HG03457 (cell line): Measurements from ENCODE around the gene ZCCHC24.

Source experiments
- ATAC-seq: cut with Tn5 transposase; IDR thresholded peaks from one replicate; pipeline ENCODE4 v1.9.1; 2021; ENCODE audit warnings: moderate number of reproducible peaks; ENCODE audit not compliant: unreplicated experiment

The ZCCHC24 gene

DNA sequence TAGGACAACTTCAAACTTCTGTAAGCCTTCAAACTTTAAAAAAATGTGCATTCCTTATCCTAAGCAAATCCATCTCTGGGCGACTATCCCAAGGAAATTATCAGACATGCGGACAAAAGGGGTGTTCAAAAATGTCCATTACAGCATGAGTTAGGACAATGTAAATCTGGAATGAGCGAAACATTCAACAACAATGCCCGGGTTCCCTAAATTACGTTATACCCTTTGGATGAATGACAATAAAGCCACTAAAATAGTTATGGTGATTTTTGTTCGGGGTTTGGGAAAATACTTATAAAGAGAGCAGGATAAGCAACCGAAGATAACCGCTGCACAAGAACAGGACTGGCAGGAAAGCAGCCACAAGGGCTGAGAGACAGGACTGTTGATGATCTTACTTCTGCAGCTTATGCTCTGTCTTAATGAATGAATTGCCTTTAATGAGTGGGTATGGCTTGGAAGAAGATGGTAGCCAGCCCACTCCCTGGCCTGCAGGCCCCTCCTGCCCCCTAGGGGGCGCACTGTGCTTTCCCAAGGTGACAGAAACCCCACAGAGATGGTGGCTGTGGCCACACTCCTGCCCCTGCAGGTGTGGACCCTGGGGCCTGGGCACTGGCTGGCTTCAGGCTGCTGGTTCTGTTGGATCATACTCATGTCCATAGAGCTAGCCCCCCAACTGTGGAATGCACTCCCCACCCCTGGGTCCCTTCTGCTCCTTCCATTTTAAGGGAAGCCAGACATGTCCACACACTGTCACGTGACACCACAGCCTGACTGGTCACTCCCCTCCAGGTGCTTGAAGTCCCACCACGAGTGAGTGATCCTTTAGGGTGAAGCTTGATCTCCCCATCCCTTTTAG is 45.0 kb downstream of the ZCCHC24 start:
- no peak for ATAC-seq

DNA sequence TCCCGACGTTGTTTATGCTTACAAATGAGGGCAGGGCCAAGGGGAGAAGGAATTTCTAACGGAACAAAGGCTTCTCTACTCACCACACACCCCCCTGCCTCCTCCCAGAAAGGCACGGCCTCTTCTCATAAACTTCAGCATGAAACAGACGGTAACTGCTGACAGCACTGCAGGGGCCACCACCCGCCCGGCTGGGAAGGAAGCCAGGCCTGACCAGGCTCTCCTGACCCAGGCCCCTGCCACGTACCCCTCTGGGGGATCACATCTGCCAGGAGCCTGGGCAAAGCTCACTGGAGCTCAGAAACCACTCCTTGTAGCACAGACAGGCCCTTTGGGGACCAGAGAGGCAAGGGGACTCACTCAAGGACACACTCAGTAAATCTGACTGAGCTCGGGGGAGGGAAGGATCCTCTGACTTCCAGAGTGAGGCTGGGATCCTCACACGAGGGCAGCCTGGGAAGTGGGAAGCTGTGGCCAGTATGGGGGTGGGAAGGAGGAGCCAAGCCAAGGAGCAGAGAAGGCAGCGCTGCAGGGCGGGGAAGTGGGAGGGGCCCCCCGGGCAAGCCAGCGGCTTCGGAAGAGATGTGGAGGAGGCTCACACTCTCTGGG is 46.1 kb downstream of the ZCCHC24 start:
- no peak for ATAC-seq

DNA sequence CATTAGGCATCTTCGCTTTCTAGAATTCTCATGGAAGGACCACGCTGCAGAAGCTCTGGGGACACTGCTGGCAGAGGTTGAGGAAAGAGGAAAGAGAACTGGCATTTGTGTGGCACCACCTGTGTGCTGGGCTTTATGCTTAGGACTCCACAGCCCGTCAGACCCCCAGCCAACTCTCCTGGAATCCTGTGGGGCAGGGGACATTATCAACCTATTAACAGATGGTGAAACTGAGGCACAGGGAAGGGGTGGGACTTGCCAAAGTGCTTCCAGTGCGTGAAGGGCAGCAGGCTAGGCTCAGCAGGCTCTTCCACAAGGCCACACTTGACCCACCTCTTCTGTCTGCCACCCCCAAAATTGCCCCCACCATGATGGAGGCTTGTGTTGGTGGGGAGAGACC is 46.8 kb downstream of the ZCCHC24 start:
- ATAC-seq = no peak

DNA sequence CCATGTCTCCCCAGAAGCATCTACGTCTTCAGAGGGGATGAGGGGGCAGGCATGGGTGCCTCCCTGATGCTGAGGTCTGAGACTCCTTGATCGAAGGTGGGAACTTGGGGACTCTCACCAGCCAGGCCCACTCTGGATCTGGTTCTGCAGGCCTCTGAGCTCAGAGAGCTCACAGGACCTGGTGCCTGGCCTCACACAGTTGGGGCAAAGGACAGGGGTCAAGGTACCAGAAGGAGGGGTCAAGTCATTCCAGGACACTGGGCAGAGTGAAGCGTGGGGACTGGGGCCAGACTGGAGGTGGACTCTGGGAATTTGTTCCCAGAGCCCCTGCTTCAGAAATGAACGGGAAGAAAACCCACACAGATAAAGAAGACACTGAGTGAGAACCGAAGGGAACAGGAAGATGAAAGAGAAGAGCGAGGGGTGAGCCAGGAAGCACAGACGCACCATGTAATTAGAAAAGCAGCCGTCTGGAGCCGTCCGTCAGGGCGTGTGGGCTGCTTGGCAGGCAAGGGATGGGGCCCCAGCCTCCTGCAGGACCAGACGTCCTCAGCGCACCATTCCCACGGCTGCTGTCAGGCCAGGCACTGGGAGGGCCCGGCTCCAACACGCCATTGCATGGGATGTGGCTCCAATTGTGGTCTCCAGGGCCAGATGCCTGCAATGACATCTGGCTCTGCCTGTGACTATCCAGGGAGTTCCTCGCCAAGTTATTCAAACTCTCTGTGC is 47.7 kb downstream of the ZCCHC24 start:
- no peak for ATAC-seq

DNA sequence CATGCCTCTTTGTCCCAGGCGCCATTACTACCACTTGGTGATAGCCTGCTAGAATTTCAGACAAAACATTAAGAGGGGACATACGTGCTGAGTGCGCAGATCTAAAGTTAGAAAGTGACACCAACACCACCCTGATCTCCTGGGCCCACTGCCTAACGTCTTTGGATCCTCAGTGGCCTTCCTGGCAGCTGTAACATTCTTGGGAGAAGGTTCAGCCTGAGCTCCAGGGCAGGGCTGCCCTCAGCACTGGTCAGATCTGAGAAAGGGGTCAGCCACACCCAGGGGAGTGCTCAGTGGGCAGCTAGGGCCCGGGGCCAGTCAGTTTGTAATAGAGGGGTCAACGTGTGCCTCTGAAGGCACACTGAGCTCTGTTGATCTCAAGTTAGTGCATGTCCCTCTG is 48.4 kb downstream of the ZCCHC24 start:
- no peak for ATAC-seq

DNA sequence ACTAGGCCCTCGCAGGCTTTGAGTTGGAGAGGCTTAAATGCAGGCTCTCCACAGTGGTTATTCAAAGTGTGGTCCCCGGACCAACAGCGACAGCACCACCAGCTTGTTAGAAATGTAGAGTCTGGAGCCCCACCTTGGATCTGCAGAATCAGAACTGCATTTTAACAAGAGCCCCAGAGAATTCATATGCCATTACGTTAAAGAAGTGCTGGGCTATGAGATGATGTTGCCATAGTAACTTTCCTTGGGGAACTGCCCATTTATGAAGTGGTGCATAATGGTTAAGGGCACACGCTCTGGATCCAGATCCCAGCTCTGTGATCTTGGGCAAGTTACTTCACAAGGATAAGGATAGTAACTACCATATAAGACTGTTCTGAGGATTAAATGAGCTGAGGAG is 48.9 kb downstream of the ZCCHC24 start:
- no peak for ATAC-seq

DNA sequence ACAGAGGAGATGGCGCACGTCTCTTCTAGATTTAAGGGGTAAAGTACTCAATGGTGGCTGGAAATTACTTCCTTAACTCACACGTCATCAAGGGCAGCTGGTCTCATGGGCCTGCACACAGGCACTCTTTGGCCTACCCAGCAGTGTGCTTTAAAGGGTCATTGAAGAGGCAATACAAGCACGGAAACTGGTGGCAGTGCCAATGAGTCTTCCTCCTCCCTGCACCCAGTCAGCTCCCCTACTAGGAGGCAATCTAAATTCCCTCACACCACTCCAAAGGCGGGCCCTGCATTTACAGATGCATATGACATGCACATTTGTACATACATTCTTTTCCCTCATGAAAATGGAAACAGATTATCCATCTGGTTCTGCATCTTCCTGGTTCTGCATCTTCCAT is 50.8 kb downstream of the ZCCHC24 start:
- no peak for ATAC-seq

DNA sequence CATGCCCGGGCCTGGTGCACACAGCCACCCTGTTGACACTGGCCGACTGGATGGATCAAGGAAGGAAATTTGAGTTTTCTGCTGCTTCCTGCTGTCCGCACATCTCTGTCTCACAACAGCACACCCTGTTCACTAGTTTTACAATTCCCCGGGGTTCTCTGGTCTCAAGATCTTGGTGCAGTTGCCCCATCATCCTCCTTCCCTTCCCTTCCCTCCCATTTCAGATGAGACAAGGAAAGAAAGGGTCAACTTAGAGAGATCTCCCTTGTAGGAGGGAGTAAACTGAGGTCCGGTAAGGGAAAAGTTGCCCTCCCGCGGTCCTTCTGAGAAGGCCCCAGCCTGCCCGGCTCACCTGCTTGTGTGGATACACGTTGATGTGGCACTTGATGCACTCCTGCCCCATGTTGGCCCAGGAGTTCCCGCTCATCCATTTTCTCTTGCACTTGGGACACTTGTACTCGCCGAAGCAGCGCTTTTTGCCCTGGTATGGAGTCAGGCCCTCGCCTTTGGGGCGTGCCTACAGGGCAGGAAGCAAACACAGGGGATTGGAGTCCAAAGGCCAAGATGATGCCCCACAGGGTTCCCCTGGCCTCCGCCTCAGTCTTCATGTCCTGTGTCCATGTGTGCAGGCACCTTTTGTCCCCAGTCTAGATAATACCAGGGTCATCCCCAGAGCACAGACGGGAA is 51.4 kb downstream of the ZCCHC24 start:
- no peak for ATAC-seq

DNA sequence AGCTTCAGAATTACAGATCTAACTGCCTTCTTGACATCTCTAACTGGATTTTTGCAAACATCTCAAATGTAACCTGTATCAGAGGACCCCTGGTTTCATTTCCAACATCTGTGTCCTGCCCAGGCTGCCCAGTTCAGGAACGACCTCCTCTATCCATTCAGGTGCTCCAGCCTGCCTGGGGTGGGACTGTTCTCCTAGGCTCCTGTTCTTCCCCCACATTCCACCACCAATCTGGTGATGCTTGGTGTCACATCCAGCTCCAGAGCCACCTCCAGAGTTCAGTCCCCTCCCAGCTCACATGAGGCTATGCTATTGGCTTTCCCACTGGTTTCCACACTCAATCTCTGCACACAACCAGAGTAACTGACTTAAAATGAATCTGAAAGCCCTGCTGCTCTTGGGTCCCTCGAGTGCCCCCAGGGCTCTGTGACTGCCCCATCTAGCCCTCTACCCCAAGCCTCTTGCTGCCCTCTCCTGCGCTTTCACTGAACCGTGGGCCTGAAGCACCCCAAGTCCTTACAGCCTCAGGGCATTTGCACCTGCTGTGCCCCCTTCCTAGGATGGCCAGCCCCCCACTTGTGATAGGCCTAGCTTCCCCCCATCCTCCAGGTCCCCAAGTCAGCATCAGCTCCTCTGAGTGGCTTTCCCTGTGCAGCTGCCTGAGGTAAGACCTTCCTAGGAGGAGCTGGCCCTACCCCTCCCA is 52.1 kb downstream of the ZCCHC24 start:
- ATAC-seq = no peak

DNA sequence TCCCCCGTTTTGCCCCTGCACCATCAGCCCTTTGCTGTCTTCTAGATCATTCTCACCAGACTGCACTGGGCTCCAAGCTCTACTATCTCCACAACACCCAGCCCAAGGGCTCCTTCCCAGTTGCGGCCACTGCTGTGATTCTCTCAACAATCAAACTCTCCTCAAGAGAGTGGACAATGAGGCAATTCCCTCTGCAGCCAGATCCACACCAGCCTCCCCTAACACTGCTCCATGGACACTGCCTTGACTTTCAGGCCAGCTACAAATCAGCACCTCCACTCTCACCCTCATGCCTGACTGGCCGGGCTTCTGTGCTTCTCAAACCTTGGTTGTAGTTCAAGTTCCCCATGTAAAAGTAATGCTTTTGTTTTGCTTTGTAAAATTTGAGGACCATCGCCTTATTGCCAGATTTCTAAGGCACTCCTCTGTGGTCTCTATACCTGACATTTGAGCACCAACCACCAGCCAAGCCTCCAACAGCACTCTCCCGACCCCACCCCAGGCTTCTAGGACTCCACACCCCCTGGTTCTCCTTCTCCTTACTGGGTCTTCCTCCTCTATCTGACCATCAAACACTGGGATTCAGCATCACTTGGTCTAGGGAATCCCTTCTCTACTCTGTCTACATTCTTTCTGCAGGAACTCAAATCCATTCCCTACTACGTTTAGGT is 52.8 kb downstream of the ZCCHC24 start:
- ATAC-seq = no peak

DNA sequence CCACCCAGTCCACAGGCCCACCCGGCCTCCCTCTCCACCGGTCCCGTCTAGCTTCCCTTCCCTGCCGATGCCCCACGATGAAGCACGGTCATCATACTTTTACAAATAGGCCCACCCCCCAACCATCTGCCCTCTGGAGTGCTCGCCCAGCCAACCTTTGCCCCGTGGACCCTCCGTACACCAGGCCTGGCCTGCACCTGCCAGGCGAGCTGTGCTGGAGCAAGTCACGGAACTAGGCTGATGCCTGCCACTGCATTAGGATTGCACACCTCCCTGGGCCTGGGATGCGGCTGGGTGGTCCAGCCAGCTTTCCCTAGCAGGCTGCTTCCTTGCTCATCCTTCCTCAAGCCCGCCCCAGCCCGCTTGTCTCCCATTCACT is 53.4 kb downstream of the ZCCHC24 start:
- no peak for ATAC-seq

DNA sequence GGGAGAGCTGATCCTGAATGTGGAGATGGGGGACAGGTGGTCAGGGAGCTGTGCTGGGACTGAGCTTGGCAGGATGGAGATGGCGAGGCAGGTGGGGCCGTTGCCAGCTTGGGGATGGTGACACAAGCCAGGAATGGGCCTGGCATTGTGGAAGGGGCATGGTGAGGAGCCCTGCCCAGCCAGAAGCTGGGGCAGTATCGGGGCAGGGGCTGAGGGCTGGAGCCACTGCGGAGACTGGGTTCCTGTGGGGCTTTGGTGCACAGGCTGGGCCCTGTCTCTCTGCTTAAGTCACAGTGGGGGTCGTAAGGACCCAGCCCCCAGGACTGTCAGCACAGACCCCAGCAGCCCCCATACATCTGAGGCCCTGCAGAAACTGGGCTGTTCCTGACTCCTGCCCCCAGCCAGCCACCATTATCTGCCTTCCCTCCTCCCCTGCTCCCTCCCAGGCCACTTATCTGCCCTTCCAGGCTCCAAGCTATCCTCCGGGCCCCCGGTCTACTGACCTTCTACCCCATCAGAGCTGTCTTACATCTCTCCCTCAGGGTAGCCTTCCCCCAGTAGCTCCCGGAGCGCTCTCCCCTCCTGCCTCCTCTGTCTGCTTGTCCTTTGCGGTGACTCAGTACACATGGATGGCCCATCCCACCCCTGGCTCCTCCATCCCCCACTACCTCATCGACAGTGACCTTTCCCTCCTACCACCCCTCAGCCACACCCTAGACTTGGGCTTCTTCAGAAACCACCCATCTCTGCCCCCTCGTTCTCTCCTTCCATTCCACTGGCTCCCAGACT is 54.0 kb downstream of the ZCCHC24 start:
- ATAC-seq = no peak

DNA sequence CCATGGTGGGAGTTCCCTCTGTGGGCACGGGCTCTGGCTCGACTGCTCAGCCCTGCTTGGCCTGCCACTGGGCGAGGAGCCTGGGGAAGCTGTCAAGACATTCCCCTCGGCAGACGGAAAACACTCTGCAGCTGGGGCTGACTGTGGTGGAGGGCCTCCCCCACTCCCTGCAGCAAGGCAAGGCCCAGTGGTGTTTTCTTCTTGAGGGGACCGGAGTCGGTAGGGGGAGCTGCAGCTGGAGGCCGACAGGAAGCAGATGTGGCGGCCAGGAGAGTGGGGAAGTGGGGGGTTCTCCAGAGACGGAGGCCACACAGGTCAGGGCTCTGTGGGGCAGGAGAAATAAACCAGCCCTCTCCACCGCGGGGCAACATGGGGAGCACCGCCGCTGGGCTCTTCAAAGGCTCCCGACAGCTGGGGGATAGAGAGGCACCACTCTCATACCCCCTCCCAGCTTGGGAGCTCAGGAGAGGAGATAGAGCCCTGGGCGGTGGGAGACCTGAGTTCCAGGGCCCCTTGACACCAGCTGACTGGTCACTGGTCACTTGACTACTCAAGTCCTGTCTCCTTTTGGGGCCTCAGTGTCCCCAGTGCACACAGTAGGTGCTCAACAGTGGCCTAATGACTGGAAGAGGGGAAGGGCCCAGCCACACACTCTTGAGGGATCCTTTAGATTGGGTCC is 54.7 kb downstream of the ZCCHC24 start:
- ATAC-seq = no peak

DNA sequence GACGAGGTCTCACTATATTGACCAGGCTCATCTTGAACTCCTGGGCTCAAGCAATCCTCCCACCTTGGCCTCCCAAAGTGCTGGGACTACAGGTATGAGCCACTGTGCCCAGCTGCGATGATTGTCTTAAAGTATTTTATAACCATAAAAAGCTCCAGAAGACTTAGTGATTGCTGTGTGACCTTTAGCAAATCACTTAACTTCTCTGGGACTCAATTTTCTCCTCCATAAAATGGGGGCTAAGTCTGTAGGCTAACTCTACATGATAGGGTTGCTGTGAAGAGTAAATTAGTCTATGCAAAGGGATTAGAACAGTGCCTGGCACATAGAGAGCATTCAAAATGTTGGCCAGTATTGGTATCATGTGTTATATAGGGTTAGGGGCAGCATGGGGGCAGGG is 55.4 kb downstream of the ZCCHC24 start:
- ATAC-seq = no peak

DNA sequence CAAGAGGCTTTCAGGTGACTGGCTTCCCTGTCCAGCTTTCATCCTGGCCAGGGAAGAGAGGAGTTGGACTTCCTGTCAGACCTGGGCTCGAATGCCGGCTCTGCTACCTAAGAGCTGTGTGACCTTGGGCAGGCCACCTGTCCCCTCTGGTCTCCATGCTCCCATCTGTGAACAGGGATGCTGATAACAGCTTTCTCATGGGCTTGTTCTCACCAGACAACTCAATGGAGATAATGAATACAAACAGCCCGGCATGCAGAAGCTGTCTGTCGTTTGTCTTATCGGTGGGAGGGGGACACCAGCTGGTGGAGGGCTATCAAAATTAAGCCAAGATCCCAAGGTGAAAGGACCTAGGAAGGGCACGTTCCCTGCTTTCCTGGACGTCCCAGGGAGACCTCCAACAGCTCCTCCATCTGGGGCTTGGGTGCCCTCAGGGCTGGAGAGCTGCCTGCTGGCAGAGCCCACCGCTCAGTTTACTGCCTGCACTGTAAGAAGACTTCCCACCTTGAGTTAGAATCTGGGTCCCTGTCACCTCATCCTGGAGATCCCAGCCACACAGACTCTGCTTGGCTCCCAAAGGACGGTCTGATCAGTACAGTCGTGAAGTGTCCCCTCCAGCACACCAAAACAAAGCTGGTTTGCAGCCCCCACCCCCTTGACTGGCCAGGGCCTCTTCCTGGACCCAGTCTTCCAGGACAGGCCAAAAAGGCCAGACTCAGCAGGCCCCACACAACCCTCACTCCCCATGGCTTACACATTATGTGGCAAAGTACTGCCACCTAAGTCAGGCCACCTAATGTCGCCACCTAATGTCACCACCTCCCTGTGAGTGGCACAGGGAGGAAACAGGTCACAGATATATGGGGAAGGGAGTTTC is 57.2 kb downstream of the ZCCHC24 start:
- no peak for ATAC-seq

DNA sequence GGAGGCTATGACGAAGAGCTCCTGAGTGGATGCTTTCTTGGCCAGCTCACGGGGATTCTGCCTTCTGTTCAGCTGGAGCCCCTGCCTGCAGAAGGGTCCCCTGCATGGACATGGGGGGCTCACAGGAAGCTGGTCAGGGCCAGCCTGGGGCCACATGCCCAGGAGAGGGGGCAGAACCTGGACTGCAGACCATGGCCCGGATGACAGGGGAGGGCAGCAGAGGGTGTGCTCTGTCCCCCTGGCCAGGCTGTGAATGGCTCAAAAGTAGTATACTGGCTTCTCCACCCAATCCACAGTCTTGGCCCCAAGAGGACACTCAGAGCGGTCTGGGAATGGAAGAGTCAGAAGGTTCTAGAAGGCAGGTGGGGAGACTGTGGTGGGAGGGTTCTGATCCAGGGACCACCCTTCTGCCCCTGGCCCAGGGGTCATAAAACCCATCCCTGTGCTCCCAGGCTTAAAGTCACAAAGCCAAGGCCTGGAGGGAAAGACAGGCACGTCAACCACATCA is 57.9 kb downstream of the ZCCHC24 start:
- no peak for ATAC-seq

DNA sequence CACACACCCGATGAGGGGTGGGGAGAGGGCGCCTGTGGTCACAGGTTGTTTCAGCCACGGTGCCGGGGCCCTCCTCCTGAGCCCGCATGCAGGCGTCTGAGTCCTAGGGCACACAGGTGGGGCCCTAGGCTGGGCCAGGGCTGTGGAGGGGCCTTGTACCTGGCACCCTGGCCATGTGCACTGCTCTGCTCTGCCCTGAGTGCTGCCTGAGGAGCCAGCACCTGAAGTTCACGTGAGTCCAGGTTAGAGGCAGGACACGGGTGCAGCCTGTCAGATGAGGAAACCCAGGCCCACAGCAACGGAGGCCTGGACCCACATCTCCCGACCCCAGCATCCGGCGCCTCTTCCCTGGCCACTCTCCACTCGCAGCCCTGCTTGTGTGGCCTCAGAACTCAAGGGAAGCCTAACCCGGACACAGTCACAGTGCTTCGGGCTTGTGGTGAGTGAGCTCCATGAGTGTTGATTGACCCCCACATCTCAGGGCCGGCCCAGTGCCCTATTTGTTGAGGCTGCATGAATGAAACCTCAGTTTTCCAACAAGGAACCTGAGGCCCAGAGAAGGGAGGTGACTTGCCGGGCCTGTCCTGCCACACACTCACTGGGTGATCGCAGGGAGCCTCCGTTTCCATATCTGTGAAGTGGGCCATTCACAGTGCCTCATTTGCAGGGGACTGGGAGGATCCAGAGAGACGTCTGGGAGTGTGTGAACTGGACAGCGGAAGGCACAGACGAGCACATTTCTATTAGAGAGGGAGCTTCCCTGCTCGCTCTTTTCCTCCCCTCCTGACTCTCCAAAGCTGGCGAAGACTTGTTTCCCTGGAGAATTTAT is 58.6 kb downstream of the ZCCHC24 start:
- no peak for ATAC-seq
